H9 (cell line): ENCODE results near the gene CTCF. TPM values are rescaled to one million over a fixed set of nuclear protein-coding genes. Genes with fewer than 3 reads are reported as not detected.
A peak's percentile ranks its signal among the peaks of the same experiment; 100 is the strongest.

Experiments
- DNase-seq: peaks from one replicate; pipeline ENCODE4 v3.0.0-alpha.2; 2017
- H2AFZ ChIP-seq: one replicate; pipeline ENCODE4 v1.6.1; 2013; ENCODE audit warnings: mild to moderate bottlenecking, low read length, control low read depth, moderate library complexity
- H2AK5ac ChIP-seq: 2 replicates; pipeline ENCODE4 v1.6.1; 2013; ENCODE audit warnings: low read length, control low read depth, mixed read lengths; ENCODE audit not compliant: insufficient read length
- H2BK120ac ChIP-seq: one replicate; pipeline ENCODE4 v1.6.1; 2013; ENCODE audit warnings: low read depth, mild to moderate bottlenecking, low read length, control low read depth, inconsistent platforms; ENCODE audit not compliant: poor library complexity, severe bottlenecking
- H2BK12ac ChIP-seq: 2 replicates; pipeline ENCODE4 v1.6.1; 2013; ENCODE audit warnings: low read length, control low read depth, mixed read lengths, low read depth; ENCODE audit not compliant: insufficient read length
- H2BK15ac ChIP-seq: 2 replicates; pipeline ENCODE4 v1.6.1; 2013; ENCODE audit warnings: low read depth, low read length, control low read depth
- H2BK20ac ChIP-seq: one replicate; pipeline ENCODE4 v1.6.1; 2013; ENCODE audit warnings: low read depth, mild to moderate bottlenecking, low read length, control low read depth, inconsistent platforms; ENCODE audit not compliant: poor library complexity, severe bottlenecking
- H2BK5ac ChIP-seq: 2 replicates; pipeline ENCODE4 v1.6.1; 2013; ENCODE audit warnings: low read length, control low read depth, mixed read lengths; ENCODE audit not compliant: insufficient read length
- H3K14ac ChIP-seq: 2 replicates; pipeline ENCODE4 v1.6.1; 2013; ENCODE audit warnings: low read length, control low read depth; ENCODE audit not compliant: insufficient read depth
- H3K18ac ChIP-seq: 2 replicates; pipeline ENCODE4 v1.6.1; 2013; ENCODE audit warnings: low read depth, mild to moderate bottlenecking, mixed read lengths, low read length, control low read depth; ENCODE audit not compliant: insufficient read length
- H3K23ac ChIP-seq: 2 replicates; pipeline ENCODE4 v1.6.1; 2013; ENCODE audit warnings: low read length, control low read depth, mixed read lengths, low read depth; ENCODE audit not compliant: insufficient read length
- H3K23me2 ChIP-seq: 2 replicates; pipeline ENCODE4 v1.6.1; 2013; ENCODE audit warnings: low read depth, mild to moderate bottlenecking, mixed read lengths, low read length, control low read depth; ENCODE audit not compliant: insufficient read length, poor library complexity, severe bottlenecking
- H3K27ac ChIP-seq: 2 replicates; pipeline ENCODE4 v1.5.1; 2013; ENCODE audit warnings: low read length, control low read depth, mixed read lengths, low read depth; ENCODE audit not compliant: insufficient read length
- H3K27me3 ChIP-seq: 2 replicates; pipeline ENCODE4 v1.6.1; 2013; ENCODE audit warnings: low read length, control low read depth, inconsistent platforms; ENCODE audit not compliant: insufficient read depth
- H3K4ac ChIP-seq: 2 replicates; pipeline ENCODE4 v1.6.1; 2013; ENCODE audit warnings: low read depth, mild to moderate bottlenecking, control low read depth, inconsistent platforms, low read length, moderate library complexity
- H3K4me1 ChIP-seq: 2 replicates; pipeline ENCODE4 v1.6.1; 2013; ENCODE audit warnings: low read length, control low read depth, inconsistent platforms; ENCODE audit not compliant: insufficient read depth
- H3K4me2 ChIP-seq: 2 replicates; pipeline ENCODE4 v1.6.1; 2013; ENCODE audit warnings: low read length, control low read depth, mixed read lengths; ENCODE audit not compliant: insufficient read length, insufficient read depth
- H3K56ac ChIP-seq: 2 replicates; pipeline ENCODE4 v1.6.1; 2013; ENCODE audit warnings: low read depth, mild to moderate bottlenecking, mixed read lengths, low read length, control low read depth; ENCODE audit not compliant: insufficient read length
- H3K79me1 ChIP-seq: 2 replicates; pipeline ENCODE4 v1.6.1; 2013; ENCODE audit warnings: low read depth, mild to moderate bottlenecking, moderate library complexity, low read length, control low read depth, inconsistent platforms; ENCODE audit not compliant: insufficient read depth, poor library complexity, severe bottlenecking
- H3K79me2 ChIP-seq: 2 replicates; pipeline ENCODE4 v1.6.1; 2013; ENCODE audit warnings: low read length, control low read depth, inconsistent platforms; ENCODE audit not compliant: insufficient read depth
- H3K9ac ChIP-seq: 2 replicates; pipeline ENCODE4 v1.6.1; 2013; ENCODE audit warnings: low read length, control low read depth, mixed read lengths; ENCODE audit not compliant: insufficient read length; ENCODE audit errors: extremely low read depth
- H3K9me3 ChIP-seq: one replicate; pipeline ENCODE4 v1.6.1; 2013; ENCODE audit warnings: low read depth, low read length, inconsistent platforms; ENCODE audit not compliant: control insufficient read depth
- H3T11ph ChIP-seq: one replicate; pipeline ENCODE4 v1.6.1; 2013; ENCODE audit warnings: mild to moderate bottlenecking, low read length, control low read depth, inconsistent platforms
- H4K20me1 ChIP-seq: one replicate; pipeline ENCODE4 v1.6.1; 2013; ENCODE audit not compliant: control insufficient read depth, insufficient read length, insufficient read depth
- H4K5ac ChIP-seq: 2 replicates; pipeline ENCODE4 v1.6.1; 2013; ENCODE audit warnings: low read depth, mild to moderate bottlenecking, mixed read lengths, low read length, control low read depth; ENCODE audit not compliant: insufficient read length
- H4K8ac ChIP-seq: replicated peaks from 2 replicates; pipeline ENCODE4 v1.6.1; 2013; ENCODE audit warnings: low read length, control low read depth, mixed read lengths, low read depth; ENCODE audit not compliant: insufficient read length
- H4K91ac ChIP-seq: 2 replicates; pipeline ENCODE4 v1.6.1; 2013; ENCODE audit warnings: low read depth, mild to moderate bottlenecking, moderate library complexity, mixed read lengths, low read length, control low read depth; ENCODE audit not compliant: insufficient read length
- H3K27ac Mint-ChIP-seq, 3 experiments: 2 replicates in 2 of 3; 3 replicates in 1 of 3; pipeline ENCODE4 v1.8.0; 2020 to 2021; ENCODE audit warnings: mixed read lengths in 3 of 3, mild to moderate bottlenecking in 1 of 3, moderate library complexity in 1 of 3
- H3K27me3 Mint-ChIP-seq: 2 replicates; pipeline ENCODE4 v1.8.0; 2021; ENCODE audit warnings: low read depth, mild to moderate bottlenecking, moderate library complexity, mixed read lengths
- H3K36me3 Mint-ChIP-seq, 3 experiments: 2 replicates in 2 of 3; 3 replicates in 1 of 3; pipeline ENCODE4 v1.8.0; 2020 to 2021; ENCODE audit warnings: low read depth in 3 of 3, mixed read lengths in 3 of 3; ENCODE audit not compliant: insufficient read depth in 1 of 3
- H3K4me1 Mint-ChIP-seq, 2 experiments: 2 replicates each; pipeline ENCODE4 v1.8.0; 2020; ENCODE audit warnings: mixed read lengths in 2 of 2
- H3K4me3 Mint-ChIP-seq, 2 experiments: 2 replicates in 1 of 2; 3 replicates in 1 of 2; pipeline ENCODE4 v1.8.0; 2020 to 2021; ENCODE audit warnings: mild to moderate bottlenecking in 2 of 2, mixed read lengths in 2 of 2, moderate library complexity in 1 of 2
- H3K9me3 Mint-ChIP-seq, 2 experiments: 2 replicates in 1 of 2; 3 replicates in 1 of 2; pipeline ENCODE4 v1.8.0; 2020; ENCODE audit warnings: mild to moderate bottlenecking in 2 of 2, mixed read lengths in 2 of 2, moderate library complexity in 1 of 2
- CTCF ChIP-seq: fragments of 200-600 bp; sonication (generic); conservative IDR thresholded peaks from 3 replicates; pipeline ENCODE4 v1.8.0; 2021; ENCODE audit warnings: antibody characterized with exemption, mild to moderate bottlenecking
- whole genome bisulfite sequencing: extraction: QIAGEN DNeasy Blood & Tissue Kit; methylation state at CpG from one replicate; pipeline ENCODE4 v1.1.7; 2013; ENCODE audit warnings: missing lambda C conversion rate, low lambda C conversion rate, mixed read lengths; ENCODE audit not compliant: insufficient read length; ENCODE audit errors: extremely low coverage; 5-methylcytosine and 5-hydroxymethylcytosine counted together
- total RNA-seq: library from RNA; stranded (reverse); gene quantifications from 2 replicates; pipeline ENCODE4 v1.2.1, GENCODE V29; 2021

CTCF gene
- total RNA-seq, 1 experiment from 2014 or later = 87.3 TPM

GRCh38 chr16:67648764-67649407 is 86.6 kb downstream of the CTCF start:
- peaks cover 8 to 28% (median 25%) of the 10 kb centered on the region in 3 experiments; a peak in 6 of 7 replicates for H3K36me3 Mint-ChIP-seq
- no peaks in the 10 kb centered on the region; a peak in 1 of 5 replicates for H3K9me3 Mint-ChIP-seq
- no peak overlapping the region for H3K27ac ChIP-seq
- no peak overlapping the region for H3K56ac ChIP-seq
- no peak overlapping the region for H4K91ac ChIP-seq
- peaks cover 11% of the 10 kb centered on the region for H3K23me2 ChIP-seq
- no peak overlapping the region for H4K8ac ChIP-seq
- H4K5ac ChIP-seq = no peak overlapping the region
- H3K79me1 ChIP-seq = no peaks in the 10 kb centered on the region
- H3K27ac Mint-ChIP-seq = no peak overlapping the region; a peak in 1 of 7 replicates
- H2BK120ac ChIP-seq = no peak overlapping the region
- H3K9ac ChIP-seq = no peak overlapping the region
- H3K9me3 ChIP-seq = no peaks in the 10 kb centered on the region
- H3K4me1 Mint-ChIP-seq = peaks cover 5 to 12% of the 10 kb centered on the region in 2 experiments
- no peak overlapping the region for H2AK5ac ChIP-seq
- DNase-seq = no peak
- H3K4me1 ChIP-seq = no peaks in the 10 kb centered on the region
- 0 out of 5 replicates have a peak overlapping the region, but pooled peaks of 1 of the 2 experiments have one; percentile 29 for H3K4me3 Mint-ChIP-seq
- H3T11ph ChIP-seq = no peak overlapping the region
- no CpG with 5 or more reads among the region's 35 CpGs for WGBS
- H3K4ac ChIP-seq = no peak overlapping the region
- no peak overlapping the region for H2BK15ac ChIP-seq
- TF ChIP-seq CTCF = no peak
- no peaks in the 10 kb centered on the region; the same call in 1 of the 2 replicates for H3K27me3 ChIP-seq
- H2AFZ ChIP-seq = no peak overlapping the region
- peaks cover 9% of the 10 kb centered on the region for H3K27me3 Mint-ChIP-seq
- H4K20me1 ChIP-seq = no peaks in the 10 kb centered on the region
- no peak overlapping the region for H2BK5ac ChIP-seq
- H3K4me2 ChIP-seq = no peak overlapping the region
- no peak overlapping the region for H3K18ac ChIP-seq
- H3K14ac ChIP-seq = no peak overlapping the region
- H3K23ac ChIP-seq = no peak overlapping the region
- H3K79me2 ChIP-seq = no peaks in the 10 kb centered on the region
- no peak overlapping the region for H2BK20ac ChIP-seq
- H2BK12ac ChIP-seq = no peak overlapping the region
